T follicular helper cell (primary cell): ENCODE measurements around the gene SLC47A2.
"Not testable (repeated sequence)": the region's sequence is repeated elsewhere in the genome, so short reads cannot be mapped to it uniquely, and the experiment has no call there.

Source experiments
- DNase-seq: peaks from one replicate; pipeline ENCODE4 v3.0.0-alpha.2; 2020; ENCODE audit warnings: low read depth

SLC47A2 gene

DNA sequence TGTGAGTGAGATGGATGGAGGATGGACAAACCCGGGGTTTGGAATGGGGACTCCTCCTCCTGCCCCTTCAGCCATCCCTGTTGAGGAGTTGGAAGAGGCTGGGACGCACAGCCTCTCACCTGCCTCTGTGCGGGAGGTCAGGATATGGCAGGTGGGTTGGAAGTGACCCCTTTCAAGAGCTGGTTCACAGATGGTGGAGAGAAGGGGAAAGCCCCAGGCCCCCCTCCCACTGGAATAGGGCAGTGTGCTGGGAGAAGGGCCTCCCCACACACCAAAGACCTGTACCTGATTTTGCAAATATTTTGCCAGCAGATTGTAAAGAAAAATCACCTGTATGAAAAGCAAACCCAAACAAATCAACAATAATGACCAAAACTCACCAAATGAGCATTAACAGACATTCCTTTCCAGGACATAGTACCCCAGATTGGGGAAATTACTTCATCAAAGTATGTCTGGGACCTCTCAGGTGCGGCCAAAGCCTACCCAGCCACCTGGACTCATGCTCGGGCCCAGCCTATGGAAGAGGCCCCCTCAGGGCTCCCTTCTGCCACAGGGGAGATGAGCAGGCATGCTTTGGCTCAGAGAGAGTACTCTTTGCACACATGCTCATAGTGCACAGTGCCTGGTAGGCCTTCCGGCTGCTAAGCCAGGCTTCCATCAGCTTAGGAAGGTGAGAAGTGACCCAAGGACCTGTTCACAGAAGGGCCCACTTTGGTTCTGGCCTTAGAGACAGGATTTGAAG is 7.8 kb downstream of the SLC47A2 start:
- no peak for DNase-seq

DNA sequence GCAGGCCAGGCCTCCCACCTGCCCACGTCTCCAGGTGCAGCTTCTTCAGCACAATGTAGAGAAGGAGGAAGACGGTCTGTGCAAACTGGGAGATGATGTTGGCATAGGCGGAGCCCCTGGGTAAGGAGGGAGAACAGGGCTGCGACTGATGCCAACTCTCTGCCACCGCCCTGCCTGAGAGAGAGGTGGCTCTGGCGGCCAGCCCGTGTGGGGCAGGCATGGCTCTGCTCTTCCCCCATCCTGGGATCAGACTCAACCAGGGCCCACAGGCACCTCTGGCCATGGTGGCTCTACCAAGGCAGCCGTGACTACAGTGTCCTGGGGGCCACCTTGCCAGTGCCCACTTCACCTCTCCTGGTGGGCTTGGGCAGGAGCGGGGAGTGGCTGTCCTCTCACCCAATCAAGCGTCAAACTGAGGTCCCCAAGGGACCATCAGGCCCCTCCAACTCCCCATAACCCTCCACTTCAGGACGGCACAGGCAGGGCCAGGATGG is 8.6 kb downstream of the SLC47A2 start:
- no peak for DNase-seq

DNA sequence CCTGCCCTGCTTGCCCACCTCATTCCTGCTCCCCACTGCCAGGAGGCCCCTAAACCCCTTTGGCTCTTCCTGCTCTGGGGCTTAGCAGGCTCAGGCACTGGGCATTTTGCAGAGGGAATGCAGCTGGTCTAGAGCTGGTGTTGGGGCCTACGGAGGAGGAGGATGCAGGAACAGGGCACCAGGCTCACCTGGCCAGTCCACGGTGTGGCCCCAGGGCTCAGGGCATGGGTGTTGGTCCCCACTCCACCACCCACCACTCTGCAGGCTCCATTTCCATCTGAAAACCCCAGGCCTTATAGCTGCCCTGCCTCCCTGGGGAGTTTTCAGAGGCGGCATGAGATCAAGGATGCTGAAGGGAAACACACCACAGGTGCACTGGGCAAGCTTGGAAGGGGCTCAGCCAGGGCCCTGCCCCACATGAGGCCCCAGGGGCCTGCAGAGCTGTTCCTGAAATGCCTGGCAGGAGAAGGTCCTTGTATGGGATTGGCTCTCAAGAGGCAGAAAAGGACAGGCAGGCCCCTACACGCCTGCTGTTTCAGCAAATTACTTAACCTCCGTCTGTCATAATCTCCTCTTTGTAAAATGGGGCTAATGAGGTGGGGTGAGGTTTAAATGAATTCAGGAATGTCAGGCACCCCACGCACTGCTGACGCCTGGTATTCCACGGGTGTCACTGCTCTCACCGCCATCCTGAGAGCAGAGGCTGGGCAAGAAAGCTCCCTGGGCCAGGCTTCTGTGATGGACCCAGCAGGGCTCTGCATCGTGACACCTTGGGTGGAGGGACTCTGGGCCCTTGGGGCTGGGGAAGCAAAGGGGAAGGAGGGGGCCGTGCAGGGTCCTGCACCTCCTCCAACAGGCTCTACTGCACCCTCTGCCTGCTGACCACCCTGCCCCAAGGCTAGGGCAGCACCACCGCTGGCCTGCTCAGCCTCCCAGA is 9.3 kb downstream of the SLC47A2 start:
- DNase-seq, result no peak

- no peak for DNase-seq
Observed at GRCh38 chr17:19705771-19706770, 10.3 kb downstream of the SLC47A2 start.

GRCh38 chr17:19705201-19705600 is 11.2 kb downstream of the SLC47A2 start:
- DNase-seq, result no peak

- DNase-seq, result no peak
Observed at GRCh38 chr17:19703828-19704613, 12.4 kb downstream of the SLC47A2 start.

GRCh38 chr17:19703106-19703827 is 13.1 kb downstream of the SLC47A2 start:
- no peak for DNase-seq

DNA sequence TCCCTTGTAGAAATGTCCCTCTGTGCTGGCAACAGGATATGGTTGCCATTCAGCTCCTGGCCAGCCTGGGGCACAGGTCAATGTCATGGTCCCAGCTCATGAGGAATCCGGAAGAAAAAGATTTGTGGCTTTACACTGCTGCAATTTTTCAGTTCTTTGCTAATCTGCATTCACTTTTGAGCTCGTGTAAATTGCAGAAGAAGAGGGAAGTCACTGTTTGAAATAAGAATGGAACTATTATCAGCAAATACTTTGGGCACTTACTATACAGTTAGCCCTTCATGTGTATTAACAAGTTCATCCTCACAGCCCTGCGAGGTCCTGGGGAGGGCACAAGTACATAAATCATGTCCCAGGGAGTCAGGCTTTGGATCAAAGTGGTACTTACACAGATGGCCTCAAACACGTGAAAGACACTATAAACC is 14.2 kb downstream of the SLC47A2 start:
- no peak for DNase-seq

GRCh38 chr17:19686400-19687090 is 29.8 kb downstream of the SLC47A2 start:
- no peak for DNase-seq

- not testable (repeated sequence) for DNase-seq
Observed at GRCh38 chr17:19684909-19685580, 31.3 kb downstream of the SLC47A2 start.

GRCh38 chr17:19683117-19683516 is 33.3 kb downstream of the SLC47A2 start:
- no peak for DNase-seq

DNA sequence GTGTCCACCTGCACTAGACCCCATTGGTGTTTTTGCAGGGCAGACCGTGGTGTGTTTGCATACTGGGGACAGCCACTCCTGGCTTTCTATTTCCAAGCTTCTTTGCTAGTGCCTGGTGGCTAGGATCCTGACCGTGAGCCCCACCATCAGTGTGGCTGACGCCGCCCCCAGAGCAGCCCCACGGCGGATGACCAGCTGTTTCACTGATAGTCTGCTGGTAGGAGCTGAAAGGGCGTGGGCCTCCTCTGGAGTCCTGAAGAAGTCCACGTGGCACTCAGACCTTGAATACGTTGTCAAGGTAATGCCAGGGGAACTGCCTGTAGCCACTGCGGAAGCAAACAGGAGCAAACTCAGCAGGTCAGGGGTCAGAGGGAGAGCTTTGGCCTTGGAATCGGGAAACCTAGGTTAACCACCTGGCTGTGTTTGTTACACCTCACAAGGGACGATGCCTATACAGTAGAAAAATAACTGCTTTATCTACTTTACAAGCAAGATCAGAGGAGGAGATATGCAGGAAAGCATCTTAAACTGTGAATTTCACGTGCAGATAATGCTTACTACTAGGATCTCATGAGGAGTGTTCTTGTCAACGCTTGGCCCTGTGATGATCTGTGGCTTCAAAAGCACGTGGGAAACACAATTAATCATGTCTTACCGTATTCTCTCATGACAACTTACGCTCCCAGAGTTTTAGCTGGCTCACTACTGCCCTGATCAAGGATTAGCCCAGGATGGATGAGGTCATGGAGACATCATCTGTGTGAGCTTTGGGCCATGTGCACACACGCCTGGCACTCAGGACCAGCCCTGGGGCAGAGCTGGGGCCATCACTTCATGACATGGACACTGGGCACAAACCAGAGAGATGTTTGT is 37.6 kb downstream of the SLC47A2 start:
- DNase-seq, result no peak

- DNase-seq, result no peak
Observed at GRCh38 chr17:19677736-19678379, 38.5 kb downstream of the SLC47A2 start.

GRCh38 chr17:19676896-19677295 is 39.5 kb downstream of the SLC47A2 start:
- DNase-seq, result no peak

- DNase-seq, result no peak
Observed at GRCh38 chr17:19673623-19674022, 42.8 kb downstream of the SLC47A2 start.

DNA sequence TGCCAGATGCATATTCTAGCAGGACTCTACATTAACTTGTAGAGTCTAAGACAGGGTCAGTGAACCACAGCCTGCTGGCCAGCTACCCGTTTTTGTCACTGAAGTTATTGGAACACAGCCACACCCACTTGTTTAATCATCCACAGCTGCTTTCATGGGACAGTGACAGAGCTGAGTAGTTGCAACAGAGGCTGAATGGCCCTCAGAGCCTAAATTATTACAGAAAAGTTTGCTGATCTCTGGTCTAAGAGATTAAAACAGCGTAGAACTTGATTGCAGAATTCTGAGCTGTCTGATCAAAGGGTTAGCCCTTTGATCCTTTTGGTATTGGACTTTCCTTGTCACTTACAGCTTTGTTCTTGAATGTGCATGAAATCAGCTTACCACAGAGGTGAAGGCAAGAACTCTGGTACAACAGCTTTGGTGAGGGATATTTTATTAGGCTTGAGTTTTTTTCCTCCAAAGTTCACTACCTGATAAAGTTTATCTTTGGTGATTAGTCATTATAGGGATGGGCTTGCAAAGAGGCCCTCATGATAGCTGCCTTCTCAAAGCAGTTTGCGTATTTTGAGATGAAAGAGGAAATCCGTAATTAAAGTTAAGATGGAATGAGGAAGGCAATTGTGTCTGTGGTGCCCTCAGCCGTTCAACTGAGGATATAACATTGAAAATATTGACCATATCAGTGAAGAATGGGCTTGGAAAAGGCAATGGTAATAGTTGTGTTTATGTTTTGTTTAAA is 44.2 kb downstream of the SLC47A2 start:
- DNase-seq, result no peak

DNA sequence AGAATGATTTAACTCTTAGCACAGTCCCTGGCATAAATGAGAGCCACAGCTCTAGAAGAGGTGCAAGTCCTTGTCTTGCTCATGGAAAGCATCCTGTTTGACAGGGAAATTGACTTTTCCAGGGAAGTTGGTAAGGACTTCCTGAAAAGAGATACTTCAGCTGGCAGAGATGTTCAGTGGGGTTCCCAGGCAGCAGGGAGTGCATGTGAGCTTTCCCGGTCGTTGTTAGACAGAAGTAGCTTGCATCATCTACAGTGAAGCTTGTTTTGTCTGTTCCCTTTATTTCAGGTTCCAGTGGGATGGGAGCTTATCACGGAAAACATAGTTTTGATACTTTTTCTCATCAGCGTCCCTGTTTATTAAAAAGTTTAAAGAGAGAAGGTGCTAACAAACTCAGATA is 45.0 kb downstream of the SLC47A2 start:
- DNase-seq, result no peak
